Measurements from ENCODE around the gene FOXP1.

GRCh38 chr3:71530903-71531530 is 52.5 kb downstream of the FOXP1 start:
- TF ChIP-seq CTCF (IDR thresholded peaks at IDR 0.05; ENCODE audit: low read depth, low read length) (no peak), EZH2phosphoT487 (IDR thresholded peaks at IDR 0.05; ENCODE audit: low read depth) (no peak)

Data from OCI-LY3 (cell line).